ENCODE results near the gene CLDN9.

Gene CLDN9

GRCh38 chr16:2975161-2975795 lies 37.4 kb upstream of the CLDN9 start:
- no peak for DNase-seq

- no peak for DNase-seq
Observed at GRCh38 chr16:2976201-2976600, 36.5 kb upstream of the CLDN9 start.

- DNase-seq = no peak
Observed at GRCh38 chr16:2976673-2977072, 36.0 kb upstream of the CLDN9 start.

- peak; percentile 94 for DNase-seq
Observed at GRCh38 chr16:2977440-2977839, 35.3 kb upstream of the CLDN9 start.

GRCh38 chr16:2979669-2980226 lies 33.0 kb upstream of the CLDN9 start:
- no peak for DNase-seq

GRCh38 chr16:2980227-2981176 lies 32.2 kb upstream of the CLDN9 start, which contains the start of gene PKMYT1:
Gene PKMYT1, minus strand, starts transcription at chr16:2980446. Its CDS starts 789 bp downstream, at chr16:2979657.
- peak; percentile 76 for DNase-seq

- no peak for DNase-seq
Observed at GRCh38 chr16:2981177-2981898, 31.4 kb upstream of the CLDN9 start.

GRCh38 chr16:2981899-2982250 lies 30.8 kb upstream of the CLDN9 start:
- DNase-seq = no peak

- no peak for DNase-seq
Observed at GRCh38 chr16:2982402-2982801, 30.3 kb upstream of the CLDN9 start.

- DNase-seq = peak; percentile 66
Observed at GRCh38 chr16:2983706-2984136, 29.0 kb upstream of the CLDN9 start.

- DNase-seq = peak; percentile 17
Observed at GRCh38 chr16:2985462-2985861, 27.3 kb upstream of the CLDN9 start.

- peak; percentile 26 for DNase-seq
Observed at GRCh38 chr16:2985893-2986355, 26.8 kb upstream of the CLDN9 start.

GRCh38 chr16:2986623-2987188 lies 26.0 kb upstream of the CLDN9 start:
- no peak for DNase-seq

GRCh38 chr16:2987286-2987685 lies 25.4 kb upstream of the CLDN9 start:
- no peak for DNase-seq

- no peak for DNase-seq
Observed at GRCh38 chr16:2987833-2988232, 24.9 kb upstream of the CLDN9 start.

GRCh38 chr16:2988590-2989099 lies 24.1 kb upstream of the CLDN9 start:
- DNase-seq = no peak

GRCh38 chr16:2990891-2991290 lies 21.8 kb upstream of the CLDN9 start:
- no peak for DNase-seq

- no peak for DNase-seq
Observed at GRCh38 chr16:2991566-2992261, 21.0 kb upstream of the CLDN9 start.

GRCh38 chr16:2992383-2993081 lies 20.2 kb upstream of the CLDN9 start:
- DNase-seq = no peak

GRCh38 chr16:2996298-2996697 lies 16.4 kb upstream of the CLDN9 start:
- DNase-seq = no peak

- DNase-seq = no peak
Observed at GRCh38 chr16:2999929-3000328, 12.8 kb upstream of the CLDN9 start.
